ENCODE data around the gene SPPL3. TPM values are rescaled to one million over a fixed set of nuclear protein-coding genes. Genes with fewer than 3 reads are reported as not detected.

SPPL3 gene
- total and polyA plus RNA-seq, 2 donors from 2014 or later: 23.8 to 51.9 TPM

DNA sequence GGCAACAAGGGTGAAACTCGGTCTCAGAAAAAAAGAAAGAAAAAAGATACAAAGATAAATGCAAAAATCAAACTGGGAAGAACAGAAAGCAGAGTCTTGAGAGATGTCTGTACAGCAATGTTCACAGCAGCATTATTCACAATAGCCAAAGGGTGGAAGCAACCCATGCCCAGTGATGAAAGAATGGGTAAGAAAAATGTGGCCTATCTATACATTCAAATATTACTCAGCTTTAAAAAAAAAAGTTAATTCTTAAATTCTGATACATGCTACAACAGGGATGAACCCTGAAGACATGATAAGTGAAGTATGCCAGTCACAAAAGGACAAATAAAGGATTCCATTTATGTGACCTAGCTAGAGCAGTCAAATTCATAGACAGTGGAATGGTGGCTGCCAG lies 33.7 kb downstream of the SPPL3 start:
- no peak overlapping the region for H3K4me3 ChIP-seq (ENCODE audit: low read length in 3 of 3)
- FAIRE-seq: no peak
- intact Hi-C loops (cut with DNase I): no loop called here
- no peak overlapping the region for H3K9ac ChIP-seq (ENCODE audit: low read length in 3 of 3)
- H3K36me3 ChIP-seq (ENCODE audit: control insufficient read depth in 2 of 3, insufficient read depth in 3 of 3, low read length in 3 of 3): no peaks in the 10 kb centered on the region
- no peaks in the 10 kb centered on the region for H3K9me3 ChIP-seq (ENCODE audit: control insufficient read depth in 2 of 3, insufficient read depth in 1 of 3, low read length in 3 of 3)
- no peaks in the 10 kb centered on the region for H3K27me3 ChIP-seq (ENCODE audit: control insufficient read depth, insufficient read depth, low read length)
- TF ChIP-seq, protein P1, sequence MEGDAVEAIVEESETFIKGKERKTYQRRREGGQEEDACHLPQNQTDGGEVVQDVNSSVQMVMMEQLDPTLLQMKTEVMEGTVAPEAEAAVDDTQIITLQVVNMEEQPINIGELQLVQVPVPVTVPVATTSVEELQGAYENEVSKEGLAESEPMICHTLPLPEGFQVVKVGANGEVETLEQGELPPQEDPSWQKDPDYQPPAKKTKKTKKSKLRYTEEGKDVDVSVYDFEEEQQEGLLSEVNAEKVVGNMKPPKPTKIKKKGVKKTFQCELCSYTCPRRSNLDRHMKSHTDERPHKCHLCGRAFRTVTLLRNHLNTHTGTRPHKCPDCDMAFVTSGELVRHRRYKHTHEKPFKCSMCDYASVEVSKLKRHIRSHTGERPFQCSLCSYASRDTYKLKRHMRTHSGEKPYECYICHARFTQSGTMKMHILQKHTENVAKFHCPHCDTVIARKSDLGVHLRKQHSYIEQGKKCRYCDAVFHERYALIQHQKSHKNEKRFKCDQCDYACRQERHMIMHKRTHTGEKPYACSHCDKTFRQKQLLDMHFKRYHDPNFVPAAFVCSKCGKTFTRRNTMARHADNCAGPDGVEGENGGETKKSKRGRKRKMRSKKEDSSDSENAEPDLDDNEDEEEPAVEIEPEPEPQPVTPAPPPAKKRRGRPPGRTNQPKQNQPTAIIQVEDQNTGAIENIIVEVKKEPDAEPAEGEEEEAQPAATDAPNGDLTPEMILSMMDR (IDR thresholded peaks at IDR 0.05; ENCODE audit: borderline replicate concordance, extremely low read depth, insufficient read depth): no peak
- DNase-seq: no peak
- no peak overlapping the region for H3K27ac ChIP-seq (ENCODE audit: low read depth in 2 of 2, low read length in 2 of 2)
- peaks cover 0 to 15% (median 4%) of the 10 kb centered on the region in 3 donors for H3K4me1 ChIP-seq (ENCODE audit: control insufficient read depth in 2 of 3, insufficient read depth in 2 of 3, low read depth in 1 of 3, low read length in 3 of 3)

DNA sequence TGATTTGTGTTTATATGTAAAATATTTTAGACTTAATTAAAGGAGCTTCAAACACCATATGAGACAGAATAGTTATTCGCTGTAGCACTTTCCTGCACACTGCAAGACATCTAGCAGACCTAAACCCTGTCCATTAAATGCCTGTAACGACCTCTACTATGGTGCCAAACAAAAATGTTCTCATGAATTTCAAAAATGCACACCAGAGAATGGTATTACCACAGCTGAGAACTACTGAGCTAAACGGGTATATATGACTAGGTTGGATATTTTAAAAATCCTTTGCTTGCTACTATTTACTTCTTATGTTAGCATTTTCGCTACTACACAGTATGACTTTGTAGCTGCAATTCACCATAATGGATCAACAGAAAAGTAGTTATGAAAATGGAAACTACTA lies 34.8 kb downstream of the SPPL3 start:
- no peaks in the 10 kb centered on the region for H3K9me3 ChIP-seq (ENCODE audit: control insufficient read depth in 2 of 3, insufficient read depth in 1 of 3, low read length in 3 of 3)
- intact Hi-C loops (cut with DNase I): no loop called here
- H3K27me3 ChIP-seq (ENCODE audit: control insufficient read depth, insufficient read depth, low read length): no peaks in the 10 kb centered on the region
- DNase-seq (no peak), FAIRE-seq (no peak)
- no peak overlapping the region for H3K4me3 ChIP-seq (ENCODE audit: low read length in 3 of 3)
- TF ChIP-seq, protein P1 (IDR thresholded peaks at IDR 0.05; ENCODE audit: borderline replicate concordance, extremely low read depth, insufficient read depth): no peak
- H3K9ac ChIP-seq (ENCODE audit: low read length in 3 of 3): no peak overlapping the region
- no peak overlapping the region for H3K27ac ChIP-seq (ENCODE audit: low read depth in 2 of 2, low read length in 2 of 2)
- H3K36me3 ChIP-seq (ENCODE audit: control insufficient read depth in 2 of 3, insufficient read depth in 3 of 3, low read length in 3 of 3): no peaks in the 10 kb centered on the region
- peaks cover 0 to 9% (median under 1%) of the 10 kb centered on the region in 3 donors for H3K4me1 ChIP-seq (ENCODE audit: control insufficient read depth in 2 of 3, insufficient read depth in 2 of 3, low read depth in 1 of 3, low read length in 3 of 3)

DNA sequence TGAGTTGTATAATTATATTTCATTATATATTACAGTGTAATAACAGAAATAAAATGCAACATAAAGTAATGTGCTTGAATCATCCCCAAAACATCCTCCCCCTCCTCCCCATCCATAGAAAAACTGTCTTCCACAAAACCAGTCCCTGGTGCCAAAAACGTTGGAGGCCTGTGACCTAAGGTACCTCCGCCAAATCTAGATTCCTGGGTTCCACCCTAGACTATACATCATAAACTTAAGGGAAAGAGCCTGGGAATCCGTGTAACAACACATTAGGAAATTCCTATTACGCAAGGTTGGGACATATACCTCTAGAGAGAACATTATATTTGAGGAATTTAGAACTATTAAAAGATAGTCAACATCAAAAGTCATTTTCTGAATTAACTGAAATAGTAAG lies 38.0 kb downstream of the SPPL3 start:
- Histone ChIP-seq H3K27me3 (ENCODE audit: control insufficient read depth, insufficient read depth, low read length) (no peaks in the 10 kb centered on the region), H3K4me1 (ENCODE audit: control insufficient read depth in 2 of 3, insufficient read depth in 2 of 3, low read depth in 1 of 3, low read length in 3 of 3) (no peaks in the 10 kb centered on the region), H3K36me3 (ENCODE audit: control insufficient read depth in 2 of 3, insufficient read depth in 3 of 3, low read length in 3 of 3) (no peaks in the 10 kb centered on the region), H3K9ac (ENCODE audit: low read length in 3 of 3) (no peak overlapping the region), H3K9me3 (ENCODE audit: control insufficient read depth in 2 of 3, insufficient read depth in 1 of 3, low read length in 3 of 3) (no peaks in the 10 kb centered on the region), H3K4me3 (ENCODE audit: low read length in 3 of 3) (no peak overlapping the region), H3K27ac (ENCODE audit: low read depth in 2 of 2, low read length in 2 of 2) (no peak overlapping the region)
- intact Hi-C loops (cut with DNase I): no loop called here
- FAIRE-seq: no peak
- no peak for DNase-seq
- TF ChIP-seq, protein P1 (IDR thresholded peaks at IDR 0.05; ENCODE audit: borderline replicate concordance, extremely low read depth, insufficient read depth): no peak

DNA sequence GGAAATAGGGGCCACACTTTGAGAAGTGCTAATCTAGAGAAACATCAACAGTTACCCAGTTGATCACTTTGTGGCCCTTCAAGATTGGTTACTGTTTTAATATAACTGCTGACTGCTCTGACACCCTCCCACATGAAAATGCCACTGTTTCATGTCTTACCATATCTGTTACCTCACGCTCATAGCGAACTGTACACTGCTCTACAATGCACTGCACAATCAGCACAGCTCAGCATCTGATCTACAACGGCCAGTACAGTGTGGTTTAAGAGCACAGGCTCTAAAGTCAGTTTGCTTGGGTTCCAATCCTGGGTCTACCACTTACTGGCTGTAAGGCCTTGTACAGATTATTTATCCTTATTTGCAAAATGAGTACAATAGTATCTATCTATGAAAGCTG lies 39.1 kb downstream of the SPPL3 start:
- DNase-seq (no peak), FAIRE-seq (no peak)
- Histone ChIP-seq H3K36me3 (ENCODE audit: control insufficient read depth in 2 of 3, insufficient read depth in 3 of 3, low read length in 3 of 3) (no peaks in the 10 kb centered on the region), H3K27me3 (ENCODE audit: control insufficient read depth, insufficient read depth, low read length) (no peaks in the 10 kb centered on the region), H3K27ac (ENCODE audit: low read depth in 2 of 2, low read length in 2 of 2) (no peak overlapping the region), H3K4me3 (ENCODE audit: low read length in 3 of 3) (no peak overlapping the region), H3K9me3 (ENCODE audit: control insufficient read depth in 2 of 3, insufficient read depth in 1 of 3, low read length in 3 of 3) (no peaks in the 10 kb centered on the region), H3K4me1 (ENCODE audit: control insufficient read depth in 2 of 3, insufficient read depth in 2 of 3, low read depth in 1 of 3, low read length in 3 of 3) (no peaks in the 10 kb centered on the region), H3K9ac (ENCODE audit: low read length in 3 of 3) (no peak overlapping the region)
- intact Hi-C loops (cut with DNase I): no loop called here
- TF ChIP-seq, protein P1 (IDR thresholded peaks at IDR 0.05; ENCODE audit: borderline replicate concordance, extremely low read depth, insufficient read depth): no peak

Measured in kidney (tissue), 14 donors.